CD4-positive, alpha-beta T cell treated with Interleukin-6 at 100 ng/mL for 8 hours (primary cell): ENCODE results near the gene SLC22A13.
"Not testable (repeated sequence)": the region's sequence is repeated elsewhere in the genome, so short reads cannot be mapped to it uniquely, and the experiment has no call there.

Experiments
- DNase-seq: peaks from one replicate; pipeline ENCODE4 v3.0.0-alpha.2; 2020; ENCODE audit warnings: mixed read lengths, low spot score

Gene SLC22A13

DNA sequence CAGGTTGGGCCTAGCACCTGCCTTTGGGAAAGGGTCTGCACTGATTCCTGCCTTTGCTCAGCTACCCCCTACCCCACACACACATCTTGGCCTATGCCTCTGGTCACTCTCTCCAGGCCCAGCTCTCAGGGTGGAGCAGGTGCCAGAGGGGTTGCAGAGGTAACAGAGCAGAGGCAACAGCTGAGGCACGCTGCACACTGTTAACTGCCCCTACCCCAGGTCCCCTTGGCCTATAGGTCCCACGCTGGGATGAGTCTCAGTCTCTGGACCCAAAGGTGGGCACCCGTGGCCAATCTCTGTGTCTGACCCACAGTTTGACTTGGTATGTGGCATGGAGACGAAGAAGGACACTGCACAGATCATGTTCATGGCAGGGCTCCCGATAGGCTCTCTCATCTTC is 41.3 kb downstream of the SLC22A13 start:
- DNase-seq: no peak

DNA sequence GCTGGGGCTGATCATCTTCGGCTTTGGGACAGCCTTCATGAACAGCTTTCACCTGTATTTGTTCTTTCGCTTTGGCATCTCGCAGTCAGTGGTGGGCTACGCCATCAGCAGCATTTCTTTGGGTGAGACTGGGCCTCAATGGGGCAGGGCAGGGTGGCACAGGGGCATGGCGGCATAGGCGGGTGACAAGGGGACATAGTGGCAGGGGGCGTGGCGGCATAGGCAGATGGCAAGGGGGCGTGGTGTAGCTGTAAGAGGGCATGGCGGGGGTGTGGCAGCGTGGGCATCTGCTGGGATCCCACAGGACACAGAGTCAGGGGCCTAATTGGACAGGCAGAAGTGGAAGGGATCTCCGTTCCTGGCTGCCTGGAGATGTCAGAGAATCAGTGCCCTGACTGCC is 42.0 kb downstream of the SLC22A13 start:
- DNase-seq: no peak

DNA sequence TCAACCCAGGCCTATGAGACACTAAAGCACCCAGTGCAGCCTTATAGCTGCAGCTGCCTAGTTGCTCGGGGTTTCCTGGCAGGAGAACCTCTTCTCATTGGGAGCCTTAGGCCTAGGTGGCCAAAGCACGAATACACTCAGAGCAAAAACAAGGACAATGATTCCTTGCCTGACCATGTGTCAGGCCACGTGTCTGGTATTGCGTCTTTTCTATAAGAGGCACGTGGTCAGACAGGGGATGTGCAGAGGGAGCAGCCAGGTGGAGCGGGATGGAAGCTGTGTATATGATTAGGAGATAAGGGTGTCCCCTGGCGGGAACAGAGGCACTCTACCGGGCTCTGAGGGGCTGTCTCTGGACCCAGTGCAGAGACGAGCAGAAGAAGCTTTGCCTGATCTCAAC is 42.8 kb downstream of the SLC22A13 start:
- no peak for DNase-seq

DNA sequence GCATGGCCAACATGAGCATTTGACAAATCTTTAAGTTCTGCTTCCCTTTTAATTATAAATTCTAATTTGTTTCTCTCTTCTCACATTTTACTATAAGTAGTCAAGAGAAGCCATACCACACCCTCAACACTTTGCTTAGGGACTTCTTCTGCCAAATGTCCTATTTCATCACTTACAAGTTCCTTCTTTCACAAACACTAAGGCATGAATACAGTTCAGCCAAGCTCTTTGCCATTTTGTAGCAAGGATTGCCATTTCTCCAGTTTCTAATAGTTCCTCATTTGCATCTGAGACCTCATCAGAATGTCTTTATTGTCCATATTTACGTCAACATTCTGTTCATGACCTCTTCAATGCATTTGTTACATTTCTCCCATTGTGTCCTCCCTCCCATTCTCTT is 45.9 kb downstream of the SLC22A13 start:
- DNase-seq: no peak

DNA sequence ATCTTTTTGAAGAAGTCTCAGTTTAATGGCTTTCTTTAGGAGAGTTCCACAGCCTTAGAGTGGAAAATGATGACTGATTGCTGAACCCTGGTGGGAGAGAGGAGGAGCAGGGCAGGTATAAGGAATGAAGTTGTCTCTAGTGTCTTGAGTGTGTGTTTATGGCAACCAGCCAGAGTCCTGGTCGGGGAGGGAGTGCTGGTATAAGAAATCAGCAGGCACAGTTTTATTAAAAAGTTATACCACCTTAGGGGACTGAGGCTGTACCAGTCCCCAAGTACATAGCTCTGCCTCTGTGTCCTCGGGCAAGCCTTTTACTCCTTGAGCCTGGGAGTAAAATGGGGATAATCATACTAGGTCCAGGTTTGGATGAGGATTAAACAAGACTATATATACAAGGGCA is 46.3 kb downstream of the SLC22A13 start:
- no peak for DNase-seq

DNA sequence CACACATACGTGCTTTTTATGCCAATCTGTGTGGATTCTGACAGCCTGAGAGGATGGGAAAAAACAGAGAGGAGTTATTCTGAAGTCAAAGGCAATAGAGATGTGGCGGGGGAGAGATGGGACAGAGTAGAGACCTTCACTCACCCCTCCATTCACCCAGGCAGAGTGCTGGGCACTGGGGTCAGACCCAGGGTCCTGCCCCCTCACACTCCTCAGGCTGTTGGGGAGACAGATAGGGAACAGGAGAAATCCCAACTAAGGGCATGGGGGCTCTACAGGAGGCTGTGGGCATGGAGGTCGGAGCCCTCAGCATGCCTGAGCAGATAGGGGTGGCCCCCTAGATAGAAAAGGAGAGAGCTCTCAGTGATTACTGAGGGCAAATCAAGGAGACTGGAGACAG is 46.7 kb downstream of the SLC22A13 start:
- DNase-seq: no peak

DNA sequence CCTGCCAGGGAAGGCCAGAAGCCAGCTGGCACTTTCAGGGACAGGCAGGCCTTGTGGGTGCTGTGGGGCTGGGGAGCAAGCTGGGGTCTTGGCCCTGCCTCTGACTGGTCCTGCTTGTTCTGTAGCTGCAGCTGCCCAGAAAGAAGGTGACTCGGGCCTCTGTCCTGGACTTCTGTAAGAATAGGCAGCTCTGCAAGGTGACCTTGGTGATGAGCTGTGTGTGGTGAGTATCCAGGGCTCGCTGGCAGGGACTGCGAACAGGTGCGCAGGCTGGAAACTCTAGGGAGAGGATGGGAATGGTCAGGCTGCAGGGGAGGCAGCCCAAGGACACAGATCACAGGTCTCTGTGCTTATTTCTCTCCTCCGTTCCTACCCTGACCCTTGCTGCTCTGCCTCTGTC is 47.7 kb downstream of the SLC22A13 start:
- DNase-seq: no peak

DNA sequence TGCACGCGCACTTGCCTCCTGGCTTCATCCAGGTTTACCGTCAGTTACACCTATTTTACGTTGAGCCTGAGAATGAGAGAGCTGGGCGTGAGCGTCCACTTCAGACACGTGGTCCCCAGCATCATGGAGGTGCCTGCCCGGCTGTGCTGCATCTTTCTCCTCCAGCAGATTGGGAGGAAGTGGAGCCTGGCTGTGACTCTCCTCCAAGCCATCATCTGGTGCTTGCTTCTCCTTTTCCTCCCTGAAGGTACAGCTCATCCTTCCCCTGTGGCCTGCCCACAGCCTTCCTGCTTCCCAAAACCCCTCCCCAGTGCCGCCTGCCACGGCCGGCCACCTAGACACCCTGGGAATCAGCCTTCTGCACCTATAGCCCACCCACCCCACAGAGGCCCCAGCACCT is 48.1 kb downstream of the SLC22A13 start:
- DNase-seq: no peak

DNA sequence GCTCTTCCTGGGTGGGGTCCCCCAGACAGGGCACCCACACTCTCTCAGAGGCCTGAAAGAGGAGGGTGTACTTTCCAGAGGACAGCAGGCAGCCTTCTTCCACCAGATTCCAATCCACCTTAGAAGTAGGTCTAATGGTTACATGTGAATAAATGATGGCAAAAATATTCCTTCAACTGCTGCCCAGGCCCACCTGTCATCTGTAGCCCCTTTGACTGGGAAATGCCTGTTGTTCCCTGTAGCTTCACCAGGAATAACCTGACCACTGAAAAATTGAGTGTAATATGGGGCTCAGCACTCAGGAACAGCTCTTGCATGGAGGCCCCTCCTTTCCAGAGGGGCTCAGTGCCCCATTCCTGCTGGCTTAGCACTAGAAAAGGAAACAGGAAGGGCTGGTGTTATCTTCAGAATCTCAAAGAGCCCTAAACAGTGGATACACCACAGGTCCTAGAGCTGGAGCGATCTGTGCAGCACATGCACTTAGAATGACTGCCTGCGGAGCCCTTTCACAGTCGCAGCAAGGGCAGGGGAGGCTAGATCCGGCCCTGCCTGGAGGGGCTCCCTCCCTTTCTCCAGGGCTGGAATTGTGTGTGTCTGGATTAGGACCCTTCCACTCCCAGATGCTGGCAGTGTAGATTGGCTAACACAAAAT is 48.6 kb downstream of the SLC22A13 start:
- DNase-seq: no peak

DNA sequence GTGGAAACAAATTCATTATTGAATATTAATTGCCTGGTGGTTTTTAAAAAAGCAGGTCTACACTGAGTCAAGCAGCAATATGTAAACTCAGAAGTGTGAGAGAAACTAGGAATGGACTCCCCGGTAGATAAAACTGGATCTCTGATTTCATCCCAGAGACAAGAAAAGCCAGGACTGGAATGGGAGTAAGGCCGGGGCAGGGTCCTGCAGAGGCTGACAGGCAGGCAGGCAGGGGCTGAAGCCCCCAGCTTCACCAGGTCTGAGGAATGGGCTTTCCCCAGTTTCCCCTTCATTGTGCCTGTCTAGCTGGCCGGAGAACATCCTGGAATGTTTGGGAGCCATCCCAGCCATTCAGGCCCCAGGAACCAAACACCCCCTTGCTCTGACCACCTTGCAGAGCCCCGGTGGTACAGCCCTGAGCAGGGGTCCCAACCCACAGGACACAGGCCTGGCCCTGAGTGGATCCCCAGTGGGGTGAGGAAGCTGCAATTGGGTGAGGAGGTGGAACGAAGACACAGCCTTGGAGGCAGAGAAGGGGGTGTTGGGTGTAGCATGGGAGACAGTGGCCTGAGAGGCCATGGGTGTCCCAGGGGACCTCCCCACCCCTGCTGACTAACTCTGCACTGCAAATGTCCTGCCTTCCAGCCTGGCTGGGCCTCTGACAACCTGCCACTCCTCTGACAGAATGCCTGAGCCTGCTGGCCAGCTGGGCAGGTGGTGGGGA is 49.3 kb downstream of the SLC22A13 start:
- no peak for DNase-seq

DNA sequence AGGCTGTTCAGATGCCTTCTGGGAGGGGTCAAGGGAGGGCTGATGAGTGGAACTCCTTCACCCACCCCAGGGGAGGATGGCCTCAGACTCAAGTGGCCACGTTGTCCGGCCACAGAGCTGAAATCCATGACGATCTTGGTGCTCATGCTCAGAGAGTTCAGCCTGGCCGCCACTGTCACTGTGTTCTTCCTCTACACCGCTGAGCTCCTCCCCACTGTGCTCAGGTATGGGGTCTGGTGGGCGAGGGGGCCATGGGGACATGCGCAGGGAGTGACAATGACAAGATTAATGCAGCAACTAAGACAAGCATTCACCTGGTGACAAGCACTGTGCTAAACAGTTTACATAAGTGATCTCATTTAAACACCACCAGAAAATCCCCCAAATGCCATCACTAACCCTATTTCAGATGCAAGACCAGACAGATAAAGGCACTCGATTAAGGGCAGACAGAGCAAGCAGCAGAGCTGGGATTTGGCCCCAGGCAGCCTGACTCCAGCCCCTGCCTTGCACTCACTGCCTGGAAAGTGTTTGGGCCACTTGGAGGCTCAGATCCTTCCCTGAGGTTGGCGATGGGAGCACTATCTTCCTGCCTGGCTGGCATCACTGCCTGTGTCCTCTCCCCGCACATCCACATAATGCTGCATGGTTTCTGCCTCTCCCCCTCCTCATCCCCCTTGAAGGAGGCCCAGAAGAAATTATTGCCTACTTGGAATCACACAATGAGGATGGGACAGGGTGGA is 50.0 kb downstream of the SLC22A13 start:
- DNase-seq: no peak

DNA sequence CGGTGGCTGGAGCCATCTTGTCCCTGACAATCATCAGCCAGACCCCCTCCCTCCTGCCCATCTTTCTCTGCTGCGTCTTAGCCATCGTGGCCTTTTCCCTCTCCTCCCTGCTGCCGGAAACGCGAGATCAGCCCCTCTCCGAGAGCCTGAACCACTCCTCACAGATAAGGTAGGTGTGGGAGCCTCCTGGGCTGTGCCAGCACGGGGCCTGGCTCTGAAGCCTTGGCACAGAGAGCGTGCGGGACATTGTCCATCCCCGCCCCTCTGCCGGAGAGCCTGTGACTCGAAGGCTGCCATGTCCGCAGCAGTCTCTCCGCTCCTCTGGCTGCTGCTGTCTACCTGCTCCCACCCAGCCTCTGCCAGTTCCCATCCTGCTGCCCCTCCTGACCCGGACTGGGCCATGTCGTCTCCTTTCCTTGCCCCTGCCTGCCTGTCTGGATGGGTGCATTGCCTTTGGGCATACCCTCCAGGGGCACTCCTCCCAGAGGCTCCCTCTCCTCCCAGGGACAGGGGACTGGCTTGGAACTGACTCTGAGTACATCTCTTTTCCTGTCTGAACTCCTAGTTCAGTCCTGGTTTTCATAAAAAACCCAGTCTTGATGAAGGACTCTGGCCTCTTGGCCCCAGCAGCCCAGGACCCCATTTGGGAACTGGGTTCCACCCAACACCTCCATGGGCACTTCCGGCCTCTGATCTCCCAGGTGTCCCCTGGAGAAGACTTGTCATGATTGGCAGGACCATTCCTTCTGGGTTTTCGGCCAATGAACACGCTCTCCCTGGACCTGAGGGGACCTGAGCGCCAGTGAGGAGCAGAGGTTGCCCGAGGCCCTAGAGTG is 51.0 kb downstream of the SLC22A13 start:
- DNase-seq: no peak

DNA sequence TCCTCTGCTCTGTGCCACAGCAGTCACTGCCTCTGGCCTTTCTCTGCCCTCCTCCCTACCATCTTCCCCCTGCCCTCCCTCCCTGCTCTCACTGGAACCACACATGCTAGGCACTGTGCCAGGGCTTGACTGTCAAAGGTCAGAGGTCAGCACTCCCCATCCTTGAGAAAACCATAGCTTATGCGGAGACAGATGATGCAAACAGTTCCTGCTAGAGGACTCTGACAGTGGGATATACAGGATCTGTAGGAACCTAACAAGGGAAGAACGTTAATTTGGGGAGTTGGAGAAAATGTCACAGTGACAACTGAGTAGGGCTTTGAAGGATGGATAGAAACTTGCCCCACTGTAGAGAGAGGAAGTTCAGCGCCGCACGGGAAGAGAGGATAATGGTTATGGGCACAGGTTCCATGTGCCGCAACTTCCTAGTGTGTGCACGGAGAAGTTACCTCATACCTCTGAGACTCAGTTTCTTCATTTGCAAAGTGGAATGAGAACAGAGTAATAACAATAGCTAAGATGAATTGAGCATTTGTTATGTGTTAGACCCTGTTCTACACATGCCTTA is 51.7 kb downstream of the SLC22A13 start:
- DNase-seq: no peak

DNA sequence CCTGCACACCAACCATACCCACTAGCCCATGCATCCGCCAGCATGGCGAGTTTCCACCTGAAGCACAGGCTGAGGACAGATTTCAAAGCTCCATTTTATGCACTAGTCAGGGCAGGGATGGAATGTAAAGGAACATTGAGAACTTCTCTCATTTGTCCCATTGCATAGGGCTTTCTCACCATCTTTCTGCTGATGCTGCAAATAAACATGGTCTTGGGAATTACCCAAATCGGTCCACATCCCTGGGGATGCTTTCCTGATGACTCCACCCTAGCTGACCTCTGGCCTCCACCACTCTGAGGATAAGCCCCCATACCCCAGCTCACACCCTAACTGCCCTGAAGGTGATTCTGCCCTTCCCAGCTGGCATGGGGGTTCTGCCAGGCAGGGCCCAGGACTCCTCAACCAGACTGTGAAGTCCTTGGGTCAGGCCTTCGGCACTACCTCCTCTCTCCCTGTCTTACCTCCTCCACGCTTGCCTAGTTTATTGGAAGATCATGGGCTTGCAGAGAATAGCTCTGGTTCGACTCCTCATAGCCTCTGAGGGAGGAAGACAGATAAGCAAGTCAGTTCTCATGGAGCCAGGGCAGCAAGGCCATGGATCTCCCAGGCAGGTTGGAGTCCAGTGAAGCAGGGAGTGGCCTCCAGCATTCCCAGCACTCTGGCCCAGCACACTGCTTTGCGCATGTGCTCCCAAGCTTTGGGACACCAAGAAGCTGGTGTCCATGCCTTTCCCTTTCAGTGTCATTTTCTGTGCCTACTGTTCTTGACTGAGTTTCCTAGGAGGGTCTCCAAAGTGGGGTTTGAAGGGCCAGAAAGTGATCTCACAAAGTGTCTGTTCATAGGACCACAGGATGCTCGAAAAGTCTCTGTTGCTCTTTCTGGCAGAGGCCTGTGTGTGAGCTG is 53.4 kb downstream of the SLC22A13 start:
- DNase-seq: no peak

DNA sequence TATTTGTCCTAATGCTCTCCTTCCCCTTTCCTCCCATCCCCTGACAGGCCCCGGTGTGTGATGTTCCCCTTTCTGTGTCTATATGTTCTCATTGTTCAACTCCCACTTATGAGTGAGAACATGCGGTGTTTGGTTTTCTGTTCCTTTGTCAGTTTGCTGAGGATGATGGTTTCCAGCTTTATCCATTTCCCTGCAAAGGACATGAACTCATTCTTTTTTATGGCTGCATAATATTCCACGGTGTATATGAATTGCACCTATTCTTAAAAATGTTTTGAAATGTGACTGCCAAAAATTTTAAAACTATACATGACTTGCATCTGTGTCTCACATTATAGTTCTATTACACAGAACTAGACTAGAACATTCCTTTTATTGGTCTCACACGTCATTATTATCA is 55.0 kb downstream of the SLC22A13 start:
- DNase-seq: not testable (repeated sequence)

DNA sequence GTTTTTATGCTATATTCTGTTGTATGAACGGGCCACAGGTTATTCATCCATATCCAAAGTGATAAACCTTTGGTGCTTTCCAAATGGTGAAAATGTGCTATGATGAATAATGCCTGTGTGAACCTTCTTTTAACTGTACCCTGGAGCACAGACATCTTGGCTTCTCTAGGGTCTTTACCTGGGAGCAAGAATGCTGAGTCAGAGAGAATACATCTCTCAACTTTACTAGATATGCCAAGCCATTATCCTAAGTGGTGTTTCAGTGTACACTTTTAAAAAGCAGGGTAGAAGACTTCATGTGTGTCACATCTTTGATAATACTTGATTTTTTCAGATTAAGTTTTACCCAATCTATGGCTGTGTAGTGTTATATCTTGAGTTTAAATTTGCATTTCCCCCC is 57.4 kb downstream of the SLC22A13 start:
- no peak for DNase-seq

DNA sequence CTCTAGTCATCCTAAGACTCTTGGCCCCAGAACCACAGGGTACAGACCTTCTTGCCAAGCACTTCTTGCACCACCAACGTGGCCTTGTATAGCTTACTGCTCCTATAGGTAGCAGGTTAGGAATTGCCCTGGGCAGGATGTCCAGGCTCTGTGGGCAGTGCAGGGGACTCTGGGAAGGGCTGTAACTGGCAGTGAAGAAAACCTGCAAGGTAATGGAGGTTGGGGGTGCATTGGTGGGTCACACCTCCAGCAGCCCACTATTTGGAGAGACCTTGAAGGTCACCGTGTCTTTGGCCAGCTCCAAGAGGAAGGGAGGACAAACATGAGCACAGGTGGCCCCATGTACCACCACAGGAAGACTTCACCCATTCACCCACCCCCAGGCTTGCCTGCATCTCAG is 59.6 kb downstream of the SLC22A13 start:
- no peak for DNase-seq

DNA sequence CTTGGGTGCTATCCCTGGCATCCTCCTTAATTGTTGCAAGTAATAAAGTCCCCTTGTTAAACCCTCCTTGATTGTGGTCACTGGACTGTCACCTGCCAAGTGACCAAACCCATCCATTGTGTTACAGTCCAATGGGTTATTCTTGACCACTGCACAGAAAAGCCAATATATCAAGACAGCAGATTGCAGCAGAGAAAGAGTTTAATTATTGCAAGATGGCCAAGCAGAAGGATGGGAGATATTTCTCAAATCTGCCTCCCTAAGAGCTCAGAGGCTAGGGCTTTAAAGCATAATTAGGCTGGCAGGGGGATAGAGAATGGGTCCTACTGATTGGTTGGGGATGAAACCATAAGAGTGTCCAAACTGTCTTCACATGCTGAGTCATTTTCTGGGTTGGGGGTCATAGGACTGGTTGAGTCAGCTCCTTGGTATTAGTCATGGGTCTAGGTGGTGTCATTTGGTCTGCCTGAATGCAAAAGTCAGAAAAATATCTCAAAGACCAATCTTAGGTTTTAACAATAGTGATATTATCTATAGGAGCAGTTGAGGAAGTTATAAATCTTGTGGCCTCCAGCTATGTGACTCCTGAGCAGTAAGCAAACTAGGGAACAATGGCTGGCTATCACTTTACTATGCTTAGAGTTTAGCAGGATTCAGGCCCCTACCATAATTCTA is 61.9 kb downstream of the SLC22A13 start:
- no peak for DNase-seq
